Aorta (tissue), 5 donors: ENCODE data around the gene KCNK3. TPM values are rescaled to one million over a fixed set of nuclear protein-coding genes. Genes with fewer than 3 reads are reported as not detected.

Experiments
- ATAC-seq: fragments of 200-7000 bp; cut with Tn5 transposase; one replicate; pipeline ENCODE4 v1.9.1; 2022; ENCODE audit warnings: moderate library complexity; ENCODE audit not compliant: low FRiP score
- DNase-seq, 2 donors: peaks; one replicate each; pipeline ENCODE4 v3.0.0-alpha.2; 2020
- H3K27ac ChIP-seq, 2 donors: one replicate each; pipeline ENCODE4 v1.5.1; 2013; ENCODE audit warnings: low read length in 2 of 2, mild to moderate bottlenecking in 2 of 2, moderate library complexity in 2 of 2, control low read depth in 1 of 2, inconsistent platforms in 1 of 2, low read depth in 1 of 2
- H3K27me3 ChIP-seq, 2 donors: one replicate each; pipeline ENCODE4 v1.6.1; 2013; ENCODE audit warnings: control low read depth in 1 of 2, low read length in 1 of 2, mild to moderate bottlenecking in 1 of 2, moderate library complexity in 1 of 2; ENCODE audit not compliant: insufficient read depth in 2 of 2, control insufficient read depth in 1 of 2
- H3K36me3 ChIP-seq, 2 donors: one replicate each; pipeline ENCODE4 v1.6.1; 2013; ENCODE audit warnings: control low read depth in 1 of 2, low read length in 1 of 2, mild to moderate bottlenecking in 1 of 2; ENCODE audit not compliant: insufficient read depth in 2 of 2, control insufficient read depth in 1 of 2
- H3K4me1 ChIP-seq, 2 donors: one replicate each; pipeline ENCODE4 v1.6.1; 2013; ENCODE audit warnings: low read length in 2 of 2, control low read depth in 1 of 2, mild to moderate bottlenecking in 1 of 2, moderate library complexity in 1 of 2; ENCODE audit not compliant: insufficient read depth in 2 of 2, control insufficient read depth in 1 of 2
- H3K4me3 ChIP-seq, 2 donors: one replicate each; pipeline ENCODE4 v1.5.1; 2013; ENCODE audit warnings: low read length in 2 of 2, control low read depth in 1 of 2, mild to moderate bottlenecking in 1 of 2
- H3K9me3 ChIP-seq: one replicate; pipeline ENCODE4 v1.6.1; 2013; ENCODE audit warnings: mild to moderate bottlenecking, low read length; ENCODE audit not compliant: control insufficient read depth
- WGBS, 2 donors: extraction: QIAGEN DNeasy Blood & Tissue Kit; methylation state at CpG; one replicate each; pipeline ENCODE4 v1.1.7; 2013; 5-methylcytosine and 5-hydroxymethylcytosine counted together
- intact Hi-C, 2 donors: fragments of 100-400 bp; cut with DNase I; formaldehyde crosslinking; loops; one replicate each; pipeline versions ENCODE4 v1.14.2 to v1.15.0; 2022
- polyA plus RNA-seq, 2 donors: library from polyadenylated mRNA; stranded (reverse); fragments of 200-250 nt; gene quantifications; one replicate each; pipeline ENCODE4 v1.2.3, GENCODE V29; 2013
- total RNA-seq, 2 donors: library from RNA; stranded (reverse); fragmentation: NEBNext Ultra II Directional; extraction: Animal tissue kit (Norgen Biotek cat#: 25700); gene quantifications; one replicate each; pipeline ENCODE4 v1.2.1, GENCODE V29; 2021
- donor health status: healthy with polysubstance abuse.
- donor health status: Bipolar disorder and iron deficiency.
- donor health status: DM: no; HTN: no; CAD: no.
- donor health status: DM: no; HTN: no; CAD: no.
- donor health status: DM: yes; HTN: yes; CAD: no.

KCNK3 gene
- total and polyA plus RNA-seq, 4 donors, result 0.63 to 14.7 (median 7.6) TPM

DNA sequence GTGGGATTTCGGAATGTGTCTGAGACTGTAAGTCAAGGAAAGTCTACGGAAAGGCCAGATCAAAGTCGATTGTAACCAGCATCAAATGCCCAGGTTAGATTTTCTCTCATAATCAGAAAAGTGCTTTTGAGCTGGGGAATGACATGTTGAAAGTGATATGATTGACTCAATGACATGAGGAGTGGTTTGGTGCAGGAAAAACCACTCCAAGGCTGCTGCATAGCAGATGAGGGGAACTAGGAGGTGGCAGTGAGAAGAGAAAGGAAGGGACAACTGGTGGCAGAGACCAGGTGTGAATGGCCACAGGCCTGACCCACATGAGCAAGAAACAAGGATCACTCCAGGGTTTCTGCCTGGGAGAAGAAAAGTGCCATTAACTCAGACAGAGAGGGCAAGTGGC is 72.4 kb downstream of the KCNK3 start:
- peak overlapping the region; percentile 49 to 62 for H3K4me3 ChIP-seq
- H3K36me3 ChIP-seq, result no peaks in the 10 kb centered on the region
- H3K4me1 ChIP-seq, result no peaks in the 10 kb centered on the region
- peak overlapping the region in 1 of 2 donors; percentile 87 for H3K27ac ChIP-seq
- intact Hi-C loops, result no loop called here
- ATAC-seq, result no peak
- DNase-seq, result no peak
- WGBS, 2 donors, result 13 to 16% methylated on average over 3 of the region's 3 CpGs
- no peaks in the 10 kb centered on the region for H3K27me3 ChIP-seq
- no peaks in the 10 kb centered on the region for H3K9me3 ChIP-seq

DNA sequence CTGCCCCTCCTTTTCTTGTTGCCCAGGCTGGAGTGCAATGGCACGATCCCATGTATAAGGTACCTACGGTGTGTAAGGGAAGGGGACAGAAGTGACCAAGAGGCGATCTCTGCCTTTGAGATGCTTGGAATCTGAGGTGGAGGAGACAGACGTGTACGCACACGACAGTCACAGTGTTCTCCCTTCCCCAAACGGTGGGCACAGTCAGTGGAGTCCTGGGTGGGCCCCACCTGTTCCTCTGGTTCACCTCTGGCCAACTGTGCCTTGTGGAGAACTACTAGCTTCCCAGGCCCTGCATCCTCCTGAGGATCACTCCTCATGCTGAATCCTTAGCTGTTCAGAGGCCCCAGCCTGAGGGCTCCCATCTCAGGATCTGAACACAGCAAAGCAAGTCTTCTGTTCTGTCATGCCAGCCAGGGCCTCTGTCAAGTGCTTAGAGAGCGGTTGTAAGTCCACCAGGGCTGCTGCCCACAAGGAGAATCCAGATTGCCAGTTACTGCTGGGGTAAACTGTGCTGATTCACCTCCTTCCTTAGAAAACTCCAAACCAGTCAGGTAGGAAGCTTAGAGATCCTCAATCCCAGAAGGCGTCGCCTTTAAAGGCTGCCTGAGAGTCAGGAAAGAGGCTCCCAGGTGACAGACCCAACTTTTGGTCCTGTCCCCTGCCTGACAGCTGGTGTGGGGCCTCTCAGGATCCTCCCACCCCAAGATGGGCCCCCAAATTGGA is 73.1 kb downstream of the KCNK3 start:
- no peak for DNase-seq
- Histone ChIP-seq H3K27me3 (no peaks in the 10 kb centered on the region), H3K27ac (peak overlapping the region in 1 of 2 donors; percentile 10), H3K4me3 (no peak overlapping the region), H3K9me3 (no peaks in the 10 kb centered on the region), H3K4me1 (no peaks in the 10 kb centered on the region), H3K36me3 (no peaks in the 10 kb centered on the region)
- WGBS, 2 donors, result 86 to 89% methylated on average over 10 of the region's 10 CpGs
- intact Hi-C loops, result no loop called here
- no peak for ATAC-seq

DNA sequence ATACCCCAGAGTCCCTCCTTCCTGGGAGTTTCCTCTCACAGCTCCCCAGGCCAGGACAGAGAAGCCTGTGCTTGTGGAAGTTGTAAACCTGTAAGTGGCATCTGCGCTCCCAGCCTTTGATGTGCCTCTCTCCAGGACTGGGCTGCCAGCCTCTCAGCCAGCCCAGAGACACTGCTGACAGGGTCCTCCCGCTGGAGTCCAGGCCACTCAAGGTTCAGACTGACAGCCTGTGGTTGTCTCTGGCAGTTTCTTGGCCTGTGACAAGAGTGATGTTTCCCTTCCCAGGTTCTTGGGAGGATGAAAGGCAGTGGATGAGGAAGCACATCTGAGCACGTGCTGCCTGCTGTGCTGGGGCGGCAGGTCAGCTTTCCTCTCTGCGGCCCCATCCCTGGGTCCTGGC is 74.6 kb downstream of the KCNK3 start:
- no peak overlapping the region for H3K4me3 ChIP-seq
- no peaks in the 10 kb centered on the region for H3K4me1 ChIP-seq
- DNase-seq (no peak), ATAC-seq (no peak)
- no peak overlapping the region for H3K27ac ChIP-seq
- intact Hi-C loops, result no loop called here
- H3K9me3 ChIP-seq, result no peaks in the 10 kb centered on the region
- no peaks in the 10 kb centered on the region for H3K27me3 ChIP-seq
- no peaks in the 10 kb centered on the region for H3K36me3 ChIP-seq
- 80 to 82% methylated on average over 5 of the region's 5 CpGs for WGBS, 2 donors

DNA sequence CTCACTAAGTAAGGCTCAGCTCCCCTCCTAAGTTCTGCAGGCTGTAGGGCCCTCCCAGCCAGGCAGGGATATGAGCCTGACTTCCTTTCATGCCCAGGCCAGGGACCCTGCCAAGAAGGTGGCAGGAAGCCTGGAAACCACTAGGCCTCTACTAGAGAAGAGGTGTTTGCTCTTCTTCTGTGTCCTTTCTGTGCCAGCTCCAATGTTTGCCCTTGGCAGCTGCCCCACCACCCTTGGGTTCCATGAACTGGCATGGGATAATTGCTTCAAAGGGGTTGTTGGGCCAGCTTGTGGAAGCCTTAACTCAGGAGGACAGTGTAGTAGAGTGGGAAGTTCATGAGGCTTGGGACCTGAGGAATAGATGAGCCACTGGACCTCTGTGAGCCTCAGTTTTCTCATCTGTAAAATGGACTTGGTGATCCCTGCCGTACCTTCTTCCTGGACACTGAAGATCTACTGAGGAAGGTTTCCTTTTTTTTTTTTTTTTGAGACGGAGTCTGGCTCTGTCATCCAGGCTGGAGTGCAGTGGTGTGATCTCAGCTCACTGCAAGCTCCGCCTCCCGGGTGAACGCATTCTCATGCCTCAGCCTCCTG is 75.5 kb downstream of the KCNK3 start:
- Histone ChIP-seq H3K36me3 (no peaks in the 10 kb centered on the region), H3K27me3 (no peaks in the 10 kb centered on the region), H3K9me3 (no peaks in the 10 kb centered on the region), H3K4me1 (no peaks in the 10 kb centered on the region), H3K27ac (no peak overlapping the region), H3K4me3 (no peak overlapping the region)
- WGBS, 2 donors, result 96 to 97% methylated on average over 5 of the region's 5 CpGs
- ATAC-seq (no peak), DNase-seq (no peak)
- intact Hi-C loops, result no loop called here

DNA sequence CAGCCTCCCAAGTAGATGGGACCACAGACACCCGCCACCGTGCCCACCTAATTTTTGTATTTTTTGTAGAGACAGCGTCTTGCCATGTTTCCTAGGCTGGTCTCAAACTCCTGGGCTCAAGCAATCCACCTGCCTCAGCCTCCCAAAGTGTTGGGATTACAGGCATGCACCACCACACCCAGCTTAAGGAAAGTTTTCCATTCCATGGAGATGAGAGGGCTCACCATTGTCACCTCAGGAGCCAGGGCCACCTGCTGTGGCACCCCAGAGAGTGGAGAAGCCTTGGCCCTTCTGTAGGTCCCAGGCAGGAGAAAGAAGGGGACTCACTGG is 76.2 kb downstream of the KCNK3 start:
- intact Hi-C loops, result no loop called here
- H3K4me1 ChIP-seq, result no peaks in the 10 kb centered on the region

DNA sequence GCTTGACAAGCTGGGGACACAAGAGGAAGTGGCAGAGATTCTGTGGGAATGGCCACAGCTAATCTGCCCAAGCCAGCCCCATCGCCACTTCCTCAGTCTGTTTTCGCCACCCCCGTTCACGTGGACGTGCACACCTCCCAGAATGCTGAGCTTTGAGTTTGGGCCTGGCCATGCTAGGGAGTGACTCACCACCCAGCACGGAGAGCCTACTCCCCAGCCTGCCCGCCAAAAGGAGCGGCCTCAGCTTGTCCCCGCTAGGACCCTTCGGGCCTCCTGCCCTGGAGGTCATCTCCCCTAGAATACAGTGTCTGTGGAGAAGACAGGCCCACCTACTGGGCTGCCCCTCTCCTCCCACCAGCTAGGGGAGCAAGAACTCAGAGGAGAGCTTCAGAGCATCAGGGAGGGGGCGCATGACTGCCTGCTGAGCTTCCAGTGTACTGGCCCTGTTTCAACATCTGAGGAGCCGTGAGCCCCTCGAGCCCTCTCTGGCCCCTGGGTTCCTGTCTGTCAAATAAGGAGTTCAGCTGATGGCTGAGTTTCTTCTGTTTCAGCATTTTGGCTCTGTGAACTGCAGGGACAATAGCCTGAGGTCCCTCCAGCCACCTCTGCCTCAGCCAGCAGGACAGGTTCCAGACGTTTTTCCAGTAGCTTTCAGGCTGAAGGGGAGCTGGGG is 76.7 kb downstream of the KCNK3 start:
- DNase-seq (peak; percentile 87 to 95), ATAC-seq (peak; percentile 75)
- H3K9me3 ChIP-seq, result no peaks in the 10 kb centered on the region
- no peaks in the 10 kb centered on the region for H3K27me3 ChIP-seq
- no peaks in the 10 kb centered on the region for H3K4me1 ChIP-seq
- intact Hi-C loops, result no loop called here
- H3K4me3 ChIP-seq, result no peak overlapping the region
- WGBS, 2 donors, result 50 to 53% methylated on average over 14 of the region's 14 CpGs
- no peaks in the 10 kb centered on the region for H3K36me3 ChIP-seq
- H3K27ac ChIP-seq, result no peak overlapping the region

More for the DNA sequence above, 76.2 kb downstream of the KCNK3 start:
- no peak for DNase-seq
- Histone ChIP-seq H3K4me3 (no peak overlapping the region), H3K36me3 (no peaks in the 10 kb centered on the region), H3K27ac (no peak overlapping the region), H3K9me3 (no peaks in the 10 kb centered on the region), H3K27me3 (no peaks in the 10 kb centered on the region)
- WGBS, 2 donors, result 93 to 98% methylated on average over 3 of the region's 3 CpGs
- ATAC-seq, result no peak

DNA sequence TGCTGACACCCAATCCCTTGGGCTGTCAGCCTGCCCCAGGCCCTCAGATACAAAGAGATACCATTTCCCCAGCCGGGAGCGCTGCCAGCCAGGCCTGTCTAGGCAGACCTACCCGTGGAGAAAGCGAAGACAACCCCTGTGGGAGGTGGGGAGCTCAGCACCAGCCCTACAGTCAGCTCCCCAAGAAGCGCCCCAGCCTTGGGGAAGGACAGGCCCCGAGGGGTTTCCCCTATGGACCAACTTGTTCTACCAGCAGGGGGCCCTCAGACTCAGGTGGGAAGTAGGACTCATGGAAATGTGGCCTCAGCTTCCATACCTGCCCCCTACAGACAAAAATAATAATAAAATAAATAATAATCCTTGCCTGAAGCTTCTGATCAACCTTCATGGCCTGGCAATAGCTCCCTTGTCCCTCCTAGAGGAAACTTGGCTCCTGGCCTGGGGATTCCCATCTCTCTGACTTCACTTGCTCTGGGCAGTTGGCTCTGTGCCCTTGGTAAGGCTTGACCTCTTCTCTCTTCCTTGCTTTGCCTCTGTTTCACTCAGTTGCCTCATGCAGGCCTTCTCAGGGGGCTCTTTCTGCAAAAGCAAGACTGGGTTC is 78.6 kb downstream of the KCNK3 start:
- Histone ChIP-seq H3K4me1 (no peaks in the 10 kb centered on the region), H3K27me3 (no peaks in the 10 kb centered on the region), H3K9me3 (no peaks in the 10 kb centered on the region), H3K4me3 (no peak overlapping the region), H3K27ac (no peak overlapping the region), H3K36me3 (peaks cover 0 to 2% of the 10 kb centered on the region in 2 donors)
- intact Hi-C loops, result no loop called here
- peak; percentile 41 for ATAC-seq
- WGBS, 2 donors, result 79 to 80% methylated on average over 6 of the region's 6 CpGs
- DNase-seq, result peak; percentile 84 to 92

DNA sequence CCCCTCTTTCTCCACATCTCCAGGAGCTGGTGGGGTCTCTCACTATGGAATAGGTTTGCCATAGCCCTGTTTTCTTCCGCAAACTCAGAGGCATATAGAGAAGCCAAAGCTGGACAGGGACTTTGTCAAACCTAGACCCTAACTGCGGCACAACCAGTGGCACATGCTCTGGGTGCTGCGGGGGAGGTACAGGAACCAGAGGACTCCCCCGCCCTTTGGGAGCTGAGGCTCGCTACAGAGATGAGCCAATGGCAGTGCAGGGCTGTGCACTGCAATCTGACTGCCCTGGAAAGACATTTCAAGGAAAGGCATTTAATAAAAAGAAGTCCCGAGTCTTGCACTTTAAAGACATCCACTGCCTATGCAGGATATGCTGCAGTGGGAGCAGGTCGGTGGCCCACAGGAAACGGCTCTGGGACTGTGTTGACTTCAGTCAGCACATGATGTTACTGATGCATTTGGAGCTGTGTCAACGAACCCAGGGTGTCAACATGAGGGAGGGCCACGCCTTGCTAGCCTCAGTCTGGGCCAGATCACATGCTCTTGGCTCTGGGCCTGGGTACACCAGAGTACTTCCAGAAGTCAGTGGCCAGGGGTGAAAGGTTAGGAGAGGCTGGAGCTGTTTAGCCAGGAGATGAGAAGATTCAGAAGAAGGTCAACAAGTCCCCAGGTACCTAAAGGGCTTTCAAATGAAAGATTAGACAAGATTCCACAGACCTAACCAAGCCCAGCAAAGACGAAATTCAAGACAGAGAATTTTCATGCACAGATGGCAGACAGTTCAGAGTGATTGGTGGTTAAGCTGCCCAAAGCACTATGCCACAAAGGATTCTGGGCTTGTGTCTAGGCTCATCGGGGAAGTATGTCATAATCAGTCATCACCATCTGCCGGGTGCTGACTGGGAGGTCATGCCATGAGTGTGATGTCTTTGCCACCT is 79.8 kb downstream of the KCNK3 start:
- intact Hi-C loops, result no loop called here
- 47 to 52% methylated on average over 13 of the region's 13 CpGs for WGBS, 2 donors
- no peaks in the 10 kb centered on the region for H3K4me1 ChIP-seq
- no peaks in the 10 kb centered on the region for H3K27me3 ChIP-seq
- H3K9me3 ChIP-seq, result no peaks in the 10 kb centered on the region
- peak overlapping the region in 1 of 2 donors; percentile 17 for H3K27ac ChIP-seq
- no peak overlapping the region for H3K4me3 ChIP-seq
- peak; percentile 92 to 94 for DNase-seq
- peak; percentile 87 for ATAC-seq
- peaks cover 0 to 4% of the 10 kb centered on the region in 2 donors for H3K36me3 ChIP-seq
